K562 (cell line): ENCODE data around the gene IFNAR2. TPM values are rescaled to one million over a fixed set of nuclear protein-coding genes. Genes with fewer than 3 reads are reported as not detected.

Source experiments
- CHAMP1 ChIP-seq: fragments of 450-650 bp; IDR thresholded peaks from 2 replicates; pipeline ENCODE4 v1.6.1; 2016; ENCODE audit warnings: mild to moderate bottlenecking
- ELF2 ChIP-seq: fragments of 250-450 bp; sonication (Bioruptor Pico); IDR thresholded peaks from 2 replicates; pipeline ENCODE4 v1.5.0; 2021; ENCODE audit warnings: mild to moderate bottlenecking
- HMG20A ChIP-seq: fragments of 450-650 bp; formaldehyde crosslinking; conservative IDR thresholded peaks from 2 replicates; pipeline ENCODE4 v1.4.0; 2020; ENCODE audit warnings: mild to moderate bottlenecking, mixed read lengths
- KDM2B ChIP-seq: fragments of 250-450 bp; sonication (Bioruptor Pico); IDR thresholded peaks from 2 replicates; pipeline ENCODE4 v1.8.0; 2021; ENCODE audit warnings: mild to moderate bottlenecking, moderate library complexity
- MLLT1 ChIP-seq, 2 experiments: fragments of 450-650 bp; IDR thresholded peaks; 2 replicates each; pipeline ENCODE4 v1.6.1; 2016
- NKRF ChIP-seq: fragments of 450-650 bp; IDR thresholded peaks from 2 replicates; pipeline ENCODE4 v1.6.1; 2016; ENCODE audit warnings: borderline replicate concordance
- NR2F6 ChIP-seq: fragments of 450-650 bp; formaldehyde crosslinking; IDR thresholded peaks from 2 replicates; pipeline ENCODE4 v1.4.0; 2020; ENCODE audit warnings: mild to moderate bottlenecking
- PRPF4 ChIP-seq: fragments of 200-400 bp; formaldehyde crosslinking; IDR thresholded peaks from one replicate; pipeline ENCODE4 v1.6.1; 2017; ENCODE audit warnings: low read length, low read depth, mild to moderate bottlenecking; ENCODE audit not compliant: insufficient read depth, poor library complexity, severe bottlenecking
- RB1 ChIP-seq: fragments of 450-650 bp; IDR thresholded peaks from 2 replicates; pipeline ENCODE4 v1.6.1; 2017; ENCODE audit warnings: low read depth, mild to moderate bottlenecking
- ZFPM2 ChIP-seq: fragments of 250-450 bp; sonication (Bioruptor Pico); IDR thresholded peaks from 2 replicates; pipeline ENCODE4 v1.5.1; 2022; ENCODE audit warnings: mild to moderate bottlenecking
- ZNF277 ChIP-seq: fragments of 250-450 bp; sonication (Bioruptor Pico); IDR thresholded peaks from 2 replicates; pipeline ENCODE4 v1.8.0; 2022; ENCODE audit warnings: inconsistent platforms, mild to moderate bottlenecking, moderate library complexity, borderline replicate concordance
- ZNF354B ChIP-seq: fragments of 250-450 bp; sonication (Bioruptor Pico); IDR thresholded peaks from 2 replicates; pipeline ENCODE4 v1.4.0; 2020
- ZNF639 ChIP-seq, 2 experiments: fragments of 200-800 bp in 1 of 2; sonication (Bioruptor generic) in 1 of 2; sonication (generic) in 1 of 2; formaldehyde crosslinking in 1 of 2; IDR thresholded peaks in 1 of 2; conservative IDR thresholded peaks in 1 of 2; 2 replicates each; pipeline versions ENCODE4 v1.5.0 to v1.6.1; 2016 to 2020; ENCODE audit warnings: missing compliant biosample characterization in 1 of 2, missing genetic modification characterization in 1 of 2, missing genetic modification reagents in 1 of 2
- ZNF707 ChIP-seq: fragments of 250-450 bp; sonication (Bioruptor Pico); conservative IDR thresholded peaks from 2 replicates; pipeline ENCODE4 v1.8.0; 2022; ENCODE audit warnings: inconsistent platforms, mild to moderate bottlenecking, moderate library complexity
- ZNF77 ChIP-seq: fragments of 250-450 bp; sonication (Bioruptor Pico); IDR thresholded peaks from 2 replicates; pipeline ENCODE4 v1.5.0; 2020
- polyA plus RNA-seq, 8 experiments: library from polyadenylated mRNA; depleted of rRNA in 4 of 8; stranded (reverse) in 5 of 8; unstranded in 3 of 8; fragments of >200 nt; fragmentation: Nextera tagmentation in 2 of 8; fragmentation: Illumina TruSeq in 1 of 8; extraction: Ambion mirVana in 2 of 8; extraction: Trizol in 1 of 8; gene quantifications; 2 replicates each; pipeline versions ENCODE4 v1.2.1 to v1.2.3, GENCODE V29; 2011 to 2014; ENCODE audit warnings: inconsistent platforms in 1 of 8, missing spikeins in 1 of 8
- total RNA-seq, 7 experiments: library from RNA; depleted of rRNA in 6 of 7; stranded (reverse); fragments of >200 nt in 6 of 7; fragmentation: Illumina TruSeq in 2 of 7; extraction: Trizol in 2 of 7; gene quantifications; 2 replicates each; pipeline versions ENCODE4 v1.2.1 to v1.2.3, GENCODE V29; 2011 to 2021; ENCODE audit warnings: low replicate concordance in 1 of 7
- TF ChIP-seq, protein P1 (sequence below), 3 experiments: IDR thresholded peaks in 2 of 3; conservative IDR thresholded peaks in 1 of 3; 2 replicates each; pipeline ENCODE4 v1.5.1; 2011 to 2012; ENCODE audit warnings: low read length in 3 of 3, mild to moderate bottlenecking in 3 of 3, control low read depth in 2 of 3, improper control_type of control experiment in 1 of 3, inconsistent platforms in 1 of 3, low read depth in 1 of 3, mixed read lengths in 1 of 3, moderate library complexity in 1 of 3; ENCODE audit not compliant: insufficient read depth in 2 of 3

Gene IFNAR2
- total and polyA plus RNA-seq, 9 of the 15 experiments (the other 6 are each of a cell fraction or from before 2014, with no cell fraction given): 1.7 to 48.3 (median 8.4) TPM

DNA sequence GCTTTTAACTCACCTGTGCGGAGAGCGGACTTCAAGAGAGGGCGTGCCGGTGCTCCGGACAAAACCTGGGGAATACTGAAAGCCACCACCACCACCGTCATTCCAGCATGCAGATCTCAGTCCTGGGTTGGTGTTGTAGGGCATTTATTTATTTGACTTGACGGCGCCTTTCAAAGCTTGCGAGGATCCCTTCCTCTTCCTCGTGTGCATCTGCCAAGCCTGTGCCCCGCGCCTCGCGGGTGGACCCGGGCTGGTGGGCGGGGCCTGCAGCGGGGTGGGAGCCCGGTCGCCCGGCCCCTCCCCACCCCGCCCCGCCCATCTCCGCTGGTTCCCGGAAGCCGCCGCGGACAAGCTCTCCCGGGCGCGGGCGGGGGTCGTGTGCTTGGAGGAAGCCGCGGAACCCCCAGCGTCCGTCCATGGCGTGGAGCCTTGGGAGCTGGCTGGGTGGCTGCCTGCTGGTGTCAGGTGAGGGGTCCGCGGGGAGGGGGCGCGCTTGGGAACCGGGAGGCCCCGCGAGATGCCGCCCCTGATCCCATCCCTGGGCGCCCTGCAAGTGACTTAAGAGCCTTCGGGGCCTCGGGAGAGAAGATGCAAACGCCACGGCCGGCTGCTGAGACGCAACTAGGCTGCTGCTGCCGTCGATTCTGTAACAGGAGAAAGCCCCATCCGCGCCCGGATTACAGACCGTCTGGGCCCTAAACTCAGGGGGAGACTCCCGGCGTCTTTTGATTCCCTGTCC is 36.5 kb downstream of the IFNAR2 start, which contains the start of gene IL10RB (continued):
- TF ChIP-seq NKRF (peak; percentile 14; the same call in 1 of the 2 replicates), PRPF4 (no peak), ELF2 (CRISPR knock-in tag) (peak; percentile 89), RB1 (peak; percentile 69), MLLT1 (IDR thresholded peaks at IDR 0.05) (no peak), ZNF277 (CRISPR knock-in tag) (no peak), ZNF639 (CRISPR knock-in tag; conservative IDR thresholded peaks at IDR 0.05 in 1 of 2, IDR thresholded peaks at IDR 0.05 in 1 of 2) (no peak), ZFPM2 (CRISPR knock-in tag) (no peak), ZNF707 (CRISPR knock-in tag) (no peak), NR2F6 (no peak), KDM2B (CRISPR knock-in tag) (no peak), HMG20A (CRISPR knock-in tag) (no peak), ZNF354B (CRISPR knock-in tag) (no peak), CHAMP1 (no peak), ZNF77 (CRISPR knock-in tag) (no peak)
- TF ChIP-seq, protein P1, sequence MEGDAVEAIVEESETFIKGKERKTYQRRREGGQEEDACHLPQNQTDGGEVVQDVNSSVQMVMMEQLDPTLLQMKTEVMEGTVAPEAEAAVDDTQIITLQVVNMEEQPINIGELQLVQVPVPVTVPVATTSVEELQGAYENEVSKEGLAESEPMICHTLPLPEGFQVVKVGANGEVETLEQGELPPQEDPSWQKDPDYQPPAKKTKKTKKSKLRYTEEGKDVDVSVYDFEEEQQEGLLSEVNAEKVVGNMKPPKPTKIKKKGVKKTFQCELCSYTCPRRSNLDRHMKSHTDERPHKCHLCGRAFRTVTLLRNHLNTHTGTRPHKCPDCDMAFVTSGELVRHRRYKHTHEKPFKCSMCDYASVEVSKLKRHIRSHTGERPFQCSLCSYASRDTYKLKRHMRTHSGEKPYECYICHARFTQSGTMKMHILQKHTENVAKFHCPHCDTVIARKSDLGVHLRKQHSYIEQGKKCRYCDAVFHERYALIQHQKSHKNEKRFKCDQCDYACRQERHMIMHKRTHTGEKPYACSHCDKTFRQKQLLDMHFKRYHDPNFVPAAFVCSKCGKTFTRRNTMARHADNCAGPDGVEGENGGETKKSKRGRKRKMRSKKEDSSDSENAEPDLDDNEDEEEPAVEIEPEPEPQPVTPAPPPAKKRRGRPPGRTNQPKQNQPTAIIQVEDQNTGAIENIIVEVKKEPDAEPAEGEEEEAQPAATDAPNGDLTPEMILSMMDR (IDR thresholded peaks at IDR 0.05 in 2 of 3, conservative IDR thresholded peaks at IDR 0.05 in 1 of 3; ENCODE audit: insufficient read depth in 2 of 3, low read depth in 1 of 3, low read length in 3 of 3): no peak
